Measurements from ENCODE around the gene SLC25A12. TPM values are rescaled to one million over a fixed set of nuclear protein-coding genes. Genes with fewer than 3 reads are reported as not detected.

SLC25A12 gene
- total and polyA plus RNA-seq, 9 of the 15 experiments (the other 6 are each of a cell fraction or from before 2014, with no cell fraction given), result 13.5 to 36.5 (median 21.7) TPM

- TF ChIP-seq SAP30 (IDR thresholded peaks at IDR 0.05; ENCODE audit: borderline replicate concordance, insufficient read depth, low read depth, low read length, poor library complexity, severe bottlenecking) (peak; percentile 98), PTBP1 (IDR thresholded peaks at IDR 0.05; ENCODE audit: low read depth, low read length) (0 out of 2 replicates have a peak, but pooled peaks have one; percentile 14), EHMT2 (IDR thresholded peaks at IDR 0.05) (no peak), MYC (IDR thresholded peaks at IDR 0.05; ENCODE audit: low read depth, low read length) (peak; percentile 35), MYC (CRISPR knock-in tag; IDR thresholded peaks at IDR 0.05; ENCODE audit: borderline replicate concordance, low read depth) (no peak; the same call in 1 of the 2 replicates), ZNF586 (CRISPR knock-in tag; conservative IDR thresholded peaks at IDR 0.05) (no peak), E2F6 (IDR thresholded peaks at IDR 0.05; ENCODE audit: borderline replicate concordance in 1 of 2, extremely low read depth in 1 of 2, insufficient read depth in 1 of 2, insufficient read length in 1 of 2, low read depth in 1 of 2, low read length in 1 of 2, poor library complexity in 1 of 2, severe bottlenecking in 1 of 2) (peak in 1 of 2 experiments; percentile 58), EGR1 (conservative IDR thresholded peaks at IDR 0.05) (peak; percentile 87), L3MBTL2 (IDR thresholded peaks at IDR 0.05) (peak; percentile 62; the same call in 1 of the 2 replicates), ARID4B (CRISPR knock-in tag; IDR thresholded peaks at IDR 0.05) (peak; percentile 65; the same call in 1 of the 2 replicates), TOE1 (IDR thresholded peaks at IDR 0.05; ENCODE audit: borderline replicate concordance) (no peak), TOE1 (CRISPR knock-in tag; IDR thresholded peaks at IDR 0.05; ENCODE audit: borderline replicate concordance, low read depth) (0 out of 2 replicates have a peak, but pooled peaks have one; percentile 49), ZNF431 (CRISPR knock-in tag; IDR thresholded peaks at IDR 0.05) (peak; percentile 69; the same call in 1 of the 2 replicates), BRCA1 (IDR thresholded peaks at IDR 0.05) (no peak), BRCA1 (CRISPR knock-in tag; IDR thresholded peaks at IDR 0.05) (no peak), FOXK1 (CRISPR knock-in tag; IDR thresholded peaks at IDR 0.05; ENCODE audit: borderline replicate concordance) (peak; percentile 96), ATF7 (IDR thresholded peaks at IDR 0.05) (peak; percentile 97), ZNF785 (CRISPR knock-in tag; IDR thresholded peaks at IDR 0.05) (no peak), PPARD (CRISPR knock-in tag; IDR thresholded peaks at IDR 0.05) (no peak), ZNF644 (tag; IDR thresholded peaks at IDR 0.05; ENCODE audit: low read depth) (no peak)
- TF ChIP-seq, protein P1, sequence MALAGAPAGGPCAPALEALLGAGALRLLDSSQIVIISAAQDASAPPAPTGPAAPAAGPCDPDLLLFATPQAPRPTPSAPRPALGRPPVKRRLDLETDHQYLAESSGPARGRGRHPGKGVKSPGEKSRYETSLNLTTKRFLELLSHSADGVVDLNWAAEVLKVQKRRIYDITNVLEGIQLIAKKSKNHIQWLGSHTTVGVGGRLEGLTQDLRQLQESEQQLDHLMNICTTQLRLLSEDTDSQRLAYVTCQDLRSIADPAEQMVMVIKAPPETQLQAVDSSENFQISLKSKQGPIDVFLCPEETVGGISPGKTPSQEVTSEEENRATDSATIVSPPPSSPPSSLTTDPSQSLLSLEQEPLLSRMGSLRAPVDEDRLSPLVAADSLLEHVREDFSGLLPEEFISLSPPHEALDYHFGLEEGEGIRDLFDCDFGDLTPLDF (CRISPR knock-in tag; IDR thresholded peaks at IDR 0.05), result peak; percentile 94
These were observed 28.4 kb upstream of the SLC25A12 start, which contains the start of gene HAT1 (continued) for GRCh38 chr2:171922230-171923022.

Measured in K562 (cell line).